DND-41 (cell line): Measurements from ENCODE around the gene RAI2.

ENCODE experiments used
- ATAC-seq: fragments of 200-7000 bp; cut with Tn5 transposase; 3 replicates; pipeline ENCODE4 v1.9.1; 2021; ENCODE audit warnings: low read depth; ENCODE audit not compliant: insufficient read depth
- DNase-seq: peaks from one replicate; pipeline ENCODE4 v3.0.0-alpha.2; 2020
- H2AFZ ChIP-seq: 2 replicates; pipeline ENCODE4 v1.6.0; 2012; ENCODE audit warnings: low read depth, low read length
- H3K27ac ChIP-seq: 2 replicates; pipeline ENCODE4 v1.5.1; 2012; ENCODE audit warnings: low read length, inconsistent platforms
- H3K27me3 ChIP-seq: fragments of 200-600 bp; sonication (generic); 2 replicates; pipeline ENCODE4 v1.6.0; 2012; ENCODE audit warnings: low read length, mild to moderate bottlenecking, inconsistent platforms; ENCODE audit not compliant: insufficient read depth, poor library complexity
- H3K36me3 ChIP-seq: 2 replicates; pipeline ENCODE4 v1.5.1; 2012; ENCODE audit warnings: low read length, inconsistent platforms; ENCODE audit not compliant: insufficient read depth
- H3K4me1 ChIP-seq: 2 replicates; pipeline ENCODE4 v1.5.1; 2012; ENCODE audit warnings: mild to moderate bottlenecking, low read length; ENCODE audit not compliant: insufficient read depth
- H3K4me2 ChIP-seq: 2 replicates; pipeline ENCODE4 v1.6.0; 2012; ENCODE audit warnings: mild to moderate bottlenecking, moderate library complexity, low read length, inconsistent platforms; ENCODE audit not compliant: insufficient read depth
- H3K4me3 ChIP-seq, 2 experiments: fragments of 200-600 bp in 1 of 2; shearing (Covaris generic) in 1 of 2; 2 replicates each; pipeline ENCODE4 v1.5.1; 2012 to 2016; ENCODE audit warnings: inconsistent platforms in 2 of 2, low read length in 2 of 2, mild to moderate bottlenecking in 2 of 2, low read depth in 1 of 2, moderate library complexity in 1 of 2
- H3K79me2 ChIP-seq: 2 replicates; pipeline ENCODE4 v1.6.0; 2012; ENCODE audit warnings: low read length, inconsistent platforms; ENCODE audit not compliant: insufficient read depth
- H3K9ac ChIP-seq: 2 replicates; pipeline ENCODE4 v1.6.0; 2012; ENCODE audit warnings: low read depth, mild to moderate bottlenecking, inconsistent platforms, low read length, moderate library complexity
- H3K9me3 ChIP-seq: 2 replicates; pipeline ENCODE4 v1.5.1; 2012; ENCODE audit warnings: low read length, moderate library complexity, mild to moderate bottlenecking, inconsistent platforms; ENCODE audit not compliant: insufficient read depth, severe bottlenecking
- H4K20me1 ChIP-seq: 2 replicates; pipeline ENCODE4 v1.6.0; 2012; ENCODE audit warnings: low read length; ENCODE audit not compliant: insufficient read depth
- EZH2 ChIP-seq: IDR thresholded peaks from 3 replicates; pipeline ENCODE4 v1.6.1; 2012; ENCODE audit warnings: borderline replicate concordance, low read depth, mild to moderate bottlenecking, moderate library complexity, low read length, inconsistent platforms; ENCODE audit not compliant: severe bottlenecking
- TF ChIP-seq, protein P1 (sequence below): IDR thresholded peaks from 2 replicates; pipeline ENCODE4 v1.5.1; 2012; ENCODE audit warnings: borderline replicate concordance, low read length, moderate library complexity, mild to moderate bottlenecking; ENCODE audit not compliant: poor library complexity, severe bottlenecking; ENCODE audit errors: extremely low read depth

Gene RAI2

DNA sequence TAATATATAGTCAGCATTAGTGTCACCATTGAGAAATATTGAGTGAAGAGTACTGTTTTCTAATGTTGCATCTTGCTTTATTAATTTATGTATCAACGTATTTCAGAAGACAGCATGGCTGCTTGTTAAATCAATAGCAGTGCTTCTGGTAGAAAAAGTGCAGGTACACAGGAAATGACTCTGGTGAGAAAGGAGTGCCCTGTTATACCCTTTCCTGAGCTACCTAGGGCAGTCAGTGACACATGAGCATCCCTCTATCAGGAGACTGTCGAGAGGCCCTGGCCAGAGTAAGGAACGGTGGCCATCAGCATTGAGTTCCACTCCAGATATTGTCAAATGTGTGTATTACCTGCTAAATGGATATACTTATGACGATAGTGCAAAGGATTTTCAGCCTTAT lies 81.7 kb downstream of the RAI2 start:
- Histone ChIP-seq H2AFZ (no peak overlapping the region), H3K4me1 (no peaks in the 10 kb centered on the region), H3K4me2 (no peak overlapping the region), H3K4me3 (no peak overlapping the region), H4K20me1 (no peaks in the 10 kb centered on the region), H3K27me3 (no peaks in the 10 kb centered on the region), H3K27ac (no peak overlapping the region), H3K9ac (no peak overlapping the region), H3K9me3 (no peaks in the 10 kb centered on the region), H3K36me3 (no peaks in the 10 kb centered on the region), H3K79me2 (no peaks in the 10 kb centered on the region)
- DNase-seq (no peak), ATAC-seq (no peak)
- TF ChIP-seq, protein P1, sequence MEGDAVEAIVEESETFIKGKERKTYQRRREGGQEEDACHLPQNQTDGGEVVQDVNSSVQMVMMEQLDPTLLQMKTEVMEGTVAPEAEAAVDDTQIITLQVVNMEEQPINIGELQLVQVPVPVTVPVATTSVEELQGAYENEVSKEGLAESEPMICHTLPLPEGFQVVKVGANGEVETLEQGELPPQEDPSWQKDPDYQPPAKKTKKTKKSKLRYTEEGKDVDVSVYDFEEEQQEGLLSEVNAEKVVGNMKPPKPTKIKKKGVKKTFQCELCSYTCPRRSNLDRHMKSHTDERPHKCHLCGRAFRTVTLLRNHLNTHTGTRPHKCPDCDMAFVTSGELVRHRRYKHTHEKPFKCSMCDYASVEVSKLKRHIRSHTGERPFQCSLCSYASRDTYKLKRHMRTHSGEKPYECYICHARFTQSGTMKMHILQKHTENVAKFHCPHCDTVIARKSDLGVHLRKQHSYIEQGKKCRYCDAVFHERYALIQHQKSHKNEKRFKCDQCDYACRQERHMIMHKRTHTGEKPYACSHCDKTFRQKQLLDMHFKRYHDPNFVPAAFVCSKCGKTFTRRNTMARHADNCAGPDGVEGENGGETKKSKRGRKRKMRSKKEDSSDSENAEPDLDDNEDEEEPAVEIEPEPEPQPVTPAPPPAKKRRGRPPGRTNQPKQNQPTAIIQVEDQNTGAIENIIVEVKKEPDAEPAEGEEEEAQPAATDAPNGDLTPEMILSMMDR: no peak
- TF ChIP-seq EZH2: no peak

DNA sequence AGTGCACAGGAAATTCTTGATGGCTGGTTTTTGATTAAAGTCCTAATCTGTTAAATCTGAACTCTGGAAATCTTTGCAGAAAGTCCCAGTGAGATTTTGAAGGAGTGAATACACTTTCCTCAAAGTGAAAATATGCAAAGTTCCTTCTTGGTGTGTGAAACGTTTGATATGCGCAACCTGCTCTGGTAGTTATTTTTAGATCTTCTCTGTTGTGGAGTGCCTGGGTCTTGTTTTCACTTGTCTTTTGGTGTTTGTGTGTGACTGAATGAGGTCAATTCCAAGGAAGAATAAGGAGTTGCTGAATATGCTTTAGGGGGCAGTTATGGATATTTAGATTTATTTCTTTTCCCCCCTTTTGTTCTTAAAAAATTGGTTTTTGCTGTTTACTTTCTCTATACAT lies 82.1 kb downstream of the RAI2 start:
- Histone ChIP-seq H3K4me3 (no peak overlapping the region), H3K9me3 (no peaks in the 10 kb centered on the region), H3K79me2 (no peaks in the 10 kb centered on the region), H3K4me1 (no peaks in the 10 kb centered on the region), H3K36me3 (no peaks in the 10 kb centered on the region), H3K9ac (no peak overlapping the region), H3K4me2 (no peak overlapping the region), H2AFZ (no peak overlapping the region), H3K27ac (no peak overlapping the region), H4K20me1 (no peaks in the 10 kb centered on the region), H3K27me3 (no peaks in the 10 kb centered on the region)
- TF ChIP-seq EZH2: no peak
- TF ChIP-seq, protein P1: no peak
- ATAC-seq: no peak
- DNase-seq: no peak

DNA sequence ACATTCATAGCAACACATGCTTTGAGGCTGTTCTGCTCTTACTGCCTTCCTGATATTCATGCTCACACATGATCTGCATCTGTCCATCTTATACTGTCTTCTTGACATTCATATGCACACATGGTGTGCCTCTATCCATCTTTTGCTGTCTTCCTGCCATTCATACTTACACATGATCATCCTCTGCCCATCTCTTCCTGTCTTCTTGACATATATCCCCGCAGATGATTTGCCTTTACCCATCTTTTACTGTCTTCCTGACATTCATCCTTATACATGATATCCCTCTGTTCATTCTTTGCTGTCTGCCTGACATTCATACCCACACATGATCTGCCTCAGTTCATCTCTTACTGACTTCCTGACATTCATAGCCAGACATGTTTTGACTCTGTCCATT lies 87.0 kb downstream of the RAI2 start:
- H3K36me3 ChIP-seq: no peaks in the 10 kb centered on the region
- no peaks in the 10 kb centered on the region for H3K27me3 ChIP-seq
- H4K20me1 ChIP-seq: no peaks in the 10 kb centered on the region
- no peak overlapping the region for H3K4me3 ChIP-seq
- H3K27ac ChIP-seq: no peak overlapping the region
- H3K79me2 ChIP-seq: no peaks in the 10 kb centered on the region
- no peak for ATAC-seq
- H3K9me3 ChIP-seq: no peaks in the 10 kb centered on the region
- no peak overlapping the region for H2AFZ ChIP-seq
- H3K4me1 ChIP-seq: no peaks in the 10 kb centered on the region
- no peak overlapping the region for H3K4me2 ChIP-seq
- TF ChIP-seq, protein P1: no peak
- TF ChIP-seq EZH2: no peak
- DNase-seq: no peak
- H3K9ac ChIP-seq: no peak overlapping the region
